PC-9 (cell line): ENCODE results near the gene FCRL6. TPM values are rescaled to one million over a fixed set of nuclear protein-coding genes. Genes with fewer than 3 reads are reported as not detected.

Experiments used
- BruUV-seq: library from RNA; stranded (reverse); fragments of 400-500 nt; replicated peaks from 2 replicates; lab custom pipeline; 2021; lab: Mats Ljungman, UMichigan
- CTCF ChIA-PET: fragments of 300-600 bp; sonication (Branson Sonifier 250); formaldehyde crosslinking; loops from one replicate; lab custom pipeline; 2022; ENCODE audit warnings: antibody characterized with exemption; lab: Charles Lee
- POLR2A ChIA-PET: fragments of 300-600 bp; sonication (Branson Sonifier 250); formaldehyde crosslinking; loops from one replicate; lab custom pipeline; 2022; ENCODE audit warnings: antibody characterized with exemption; ENCODE audit not compliant: unreplicated experiment; lab: Charles Lee
- DNase-seq, 2 experiments: peaks; one replicate each; pipeline versions ENCODE4 v3.0.0 to v3.0.0-alpha.2; 2015 to 2022; ENCODE audit warnings: mixed read lengths in 1 of 2
- H2AFZ ChIP-seq: fragments of 200-600 bp; sonication (generic); 2 replicates; pipeline ENCODE4 v1.8.1; 2017; ENCODE audit warnings: antibody characterized with exemption
- H3F3A ChIP-seq: fragments of 200-600 bp; sonication (generic); 2 replicates; pipeline ENCODE4 v1.8.1; 2017; ENCODE audit warnings: antibody characterized with exemption, mild to moderate bottlenecking, low read depth; ENCODE audit not compliant: insufficient read depth
- H3K27ac ChIP-seq: fragments of 200-600 bp; sonication (generic); 2 replicates; pipeline ENCODE4 v1.6.1; 2016; ENCODE audit warnings: mixed run types
- H3K27me3 ChIP-seq: fragments of 200-600 bp; sonication (generic); 2 replicates; pipeline ENCODE4 v1.6.1; 2016; ENCODE audit warnings: low read depth, mixed run types; ENCODE audit not compliant: insufficient read depth
- H3K36me3 ChIP-seq: fragments of 200-600 bp; sonication (generic); 2 replicates; pipeline ENCODE4 v1.6.1; 2016; ENCODE audit warnings: low read depth, mixed run types
- H3K4me1 ChIP-seq: fragments of 200-600 bp; sonication (generic); replicated peaks from 2 replicates; pipeline ENCODE4 v1.6.1; 2016; ENCODE audit warnings: mixed run types; ENCODE audit not compliant: insufficient read depth
- H3K4me2 ChIP-seq: fragments of 200-600 bp; sonication (generic); 2 replicates; pipeline ENCODE4 v1.6.1; 2017; ENCODE audit warnings: mixed run types
- H3K4me3 ChIP-seq: fragments of 200-600 bp; sonication (generic); 2 replicates; pipeline ENCODE4 v1.6.1; 2016; ENCODE audit warnings: mixed run types
- H3K79me2 ChIP-seq: fragments of 200-600 bp; sonication (generic); 2 replicates; pipeline ENCODE4 v1.6.1; 2017; ENCODE audit warnings: low read depth, mixed run types
- H3K9me2 ChIP-seq: fragments of 200-600 bp; sonication (generic); 2 replicates; pipeline ENCODE4 v1.8.1; 2017; ENCODE audit warnings: mild to moderate bottlenecking; ENCODE audit not compliant: insufficient read depth
- H3K9me3 ChIP-seq: fragments of 200-600 bp; sonication (generic); 2 replicates; pipeline ENCODE4 v1.8.1; 2016; ENCODE audit warnings: low read depth; ENCODE audit not compliant: insufficient read depth
- H4K20me1 ChIP-seq: fragments of 200-600 bp; sonication (generic); 2 replicates; pipeline ENCODE4 v1.8.1; 2017; ENCODE audit not compliant: insufficient read depth
- CTCF ChIP-seq: fragments of 200-600 bp; sonication (generic); conservative IDR thresholded peaks from 2 replicates; pipeline ENCODE4 v1.6.1; 2017; ENCODE audit warnings: mixed run types, antibody characterized with exemption, mild to moderate bottlenecking, moderate library complexity
- EZH2 ChIP-seq: fragments of 200-600 bp; sonication (generic); IDR thresholded peaks from 2 replicates; pipeline ENCODE4 v1.8.0; 2017; ENCODE audit warnings: antibody characterized with exemption, low read depth
- intact Hi-C: fragments of 100-400 bp; cut with micrococcal nuclease; formaldehyde crosslinking; loops from one replicate; pipeline ENCODE4 v1.10.0; 2022; ENCODE audit not compliant: unreplicated experiment
- total RNA-seq: library from RNA; stranded (reverse); gene quantifications from 2 replicates; pipeline ENCODE4 v1.2.3, GENCODE V29; 2021

FCRL6 gene
- total RNA-seq, 1 experiment from 2014 or later, result not detected

- Histone ChIP-seq H3F3A (no peaks in the 10 kb centered on the region), H3K9me2 (no peaks in the 10 kb centered on the region), H2AFZ (no peak overlapping the region), H3K27me3 (peaks cover 13% of the 10 kb centered on the region; the same call in 1 of the 2 replicates), H3K36me3 (no peaks in the 10 kb centered on the region), H4K20me1 (no peaks in the 10 kb centered on the region), H3K4me2 (no peak overlapping the region), H3K4me3 (no peak overlapping the region), H3K79me2 (no peaks in the 10 kb centered on the region), H3K27ac (no peak overlapping the region), H3K9me3 (no peaks in the 10 kb centered on the region), H3K4me1 (no peaks in the 10 kb centered on the region)
- ChIA-PET CTCF (no interaction called here), POLR2A (no interaction called here)
- TF ChIP-seq EZH2, result no peak
- TF ChIP-seq CTCF, result no peak
- BruUV-seq, result no TSS peak
- no peak for DNase-seq
- intact Hi-C loops, result loop anchor here (10.0 kb wide), 1 partner anchor 583 kb away; no protein-coding TSS in a partner anchor
Measured at GRCh38 chr1:159791461-159791860, 10.7 kb upstream of the FCRL6 start.

DNA sequence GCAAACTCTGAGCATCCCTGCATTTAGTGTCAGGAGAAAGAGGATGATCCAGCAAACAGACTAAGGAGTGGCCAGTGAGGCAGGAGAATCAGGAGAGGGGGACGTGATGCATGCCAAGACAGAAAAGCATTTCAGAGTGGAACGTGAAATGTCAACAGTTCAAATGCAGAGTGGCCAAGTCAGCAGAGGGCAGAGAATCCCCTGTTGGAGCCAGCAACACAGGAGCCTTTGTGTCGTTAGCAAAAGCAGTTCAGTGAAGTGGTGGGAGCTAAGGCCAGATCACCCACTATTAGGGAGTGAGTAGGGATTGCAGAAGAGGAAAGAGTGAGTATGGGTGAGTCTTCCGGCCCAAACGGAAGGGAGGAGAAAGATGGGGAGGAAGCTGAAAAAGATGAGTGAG, 6.6 kb upstream of the FCRL6 start:
- no peaks in the 10 kb centered on the region for H3K79me2 ChIP-seq
- H2AFZ ChIP-seq, result no peak overlapping the region
- ChIA-PET POLR2A (no interaction called here), CTCF (no interaction called here)
- peaks cover 24% of the 10 kb centered on the region for H3K27me3 ChIP-seq
- no TSS peak for BruUV-seq
- no peaks in the 10 kb centered on the region for H3K9me3 ChIP-seq
- no peak overlapping the region for H3K4me2 ChIP-seq
- no peak for DNase-seq
- TF ChIP-seq EZH2 (no peak), CTCF (no peak)
- no peaks in the 10 kb centered on the region for H4K20me1 ChIP-seq
- H3K36me3 ChIP-seq, result no peaks in the 10 kb centered on the region
- H3F3A ChIP-seq, result no peaks in the 10 kb centered on the region
- intact Hi-C loops, result loop anchor here (10.0 kb wide), 1 partner anchor 579 kb away; no protein-coding TSS in a partner anchor
- H3K4me3 ChIP-seq, result no peak overlapping the region
- no peak overlapping the region for H3K27ac ChIP-seq
- no peaks in the 10 kb centered on the region for H3K4me1 ChIP-seq
- H3K9me2 ChIP-seq, result no peaks in the 10 kb centered on the region

DNA sequence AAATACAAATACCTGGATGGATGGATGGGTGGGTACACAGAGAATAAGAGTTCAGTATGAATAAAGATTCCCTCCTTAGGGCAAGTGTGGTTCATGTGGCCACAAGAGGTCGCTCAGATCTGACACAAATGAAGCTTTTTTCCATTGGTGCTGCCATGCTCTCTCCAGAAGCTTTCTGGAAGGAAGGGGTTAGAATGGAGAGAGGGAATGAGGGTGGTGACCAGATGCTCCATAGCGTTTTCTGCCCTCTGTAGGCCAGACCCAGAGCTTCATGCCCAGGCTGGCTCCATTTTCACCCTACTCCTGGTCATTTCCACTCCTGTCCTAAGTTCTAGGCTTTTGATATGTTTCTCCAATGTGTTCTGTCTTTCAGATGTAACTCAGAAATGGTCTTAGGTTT, 3.3 kb upstream of the FCRL6 start:
- Histone ChIP-seq H3K36me3 (no peaks in the 10 kb centered on the region), H3K4me2 (no peak overlapping the region), H3K4me1 (no peaks in the 10 kb centered on the region), H3K9me3 (no peaks in the 10 kb centered on the region), H3F3A (no peaks in the 10 kb centered on the region), H3K27ac (no peak overlapping the region), H3K4me3 (no peak overlapping the region), H3K27me3 (peaks cover 19% of the 10 kb centered on the region), H3K9me2 (no peaks in the 10 kb centered on the region), H2AFZ (no peak overlapping the region), H3K79me2 (no peaks in the 10 kb centered on the region), H4K20me1 (no peaks in the 10 kb centered on the region)
- peak; percentile 61 to 70 for DNase-seq
- TF ChIP-seq CTCF, result peak; percentile 74
- TF ChIP-seq EZH2, result no peak
- intact Hi-C loops, result loop anchor here (1.0 to 10.0 kb wide), 6 partner anchors 19 to 638 kb away; partner anchors contain the start of gene DUSP23
- BruUV-seq, result no TSS peak
- ChIA-PET CTCF (interaction anchor here (0.7 to 2.4 kb wide), 7 partner anchors 17 to 209 kb away, joined by 3 to 46 read pairs (median 4); partner anchors contain the start of gene DUSP23), POLR2A (no interaction called here)
